ENCODE measurements around the gene HNRNPA3. TPM values are rescaled to one million over a fixed set of nuclear protein-coding genes. Genes with fewer than 3 reads are reported as not detected.
"Not testable (repeated sequence)": the region's sequence is repeated elsewhere in the genome, so short reads cannot be mapped to it uniquely, and the experiment has no call there.

HNRNPA3 gene
- total RNA-seq, 1 donor from 2014 or later = 64.4 TPM

DNA sequence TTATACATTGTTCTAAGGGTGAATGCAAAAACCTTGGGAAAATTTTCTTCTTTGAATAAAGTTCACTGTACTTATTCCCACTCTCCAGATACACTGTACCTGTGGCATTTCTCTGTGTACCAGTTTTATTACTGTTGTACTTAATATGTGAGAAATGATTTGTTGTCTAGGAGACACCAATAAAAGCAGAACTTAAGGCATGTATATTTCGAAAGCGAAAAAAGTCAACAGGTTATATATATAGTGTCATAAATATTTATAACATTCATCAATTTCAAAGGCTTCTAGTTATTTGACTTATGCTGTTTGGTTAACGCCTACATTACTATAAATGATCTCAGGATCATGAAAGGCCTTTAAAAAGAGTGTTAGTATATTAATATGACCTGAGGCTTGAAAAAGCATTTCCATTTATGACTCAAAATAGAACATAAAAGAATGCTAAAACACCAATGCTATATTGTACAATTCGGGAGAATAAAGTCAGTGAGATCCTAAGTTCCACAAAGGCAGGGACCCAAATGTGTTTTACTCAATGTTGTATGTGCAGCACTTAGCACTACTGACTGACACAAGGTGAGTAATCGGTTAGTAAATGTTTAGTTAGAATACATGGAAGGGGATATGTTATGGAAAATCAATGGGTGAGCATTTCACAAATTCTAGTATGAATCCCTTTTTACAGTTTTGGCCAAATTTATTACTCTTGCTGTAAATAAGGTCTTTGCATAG lies 32.2 kb upstream of the HNRNPA3 start:
- DNase-seq (ENCODE audit: low read depth) = no peak
- TF ChIP-seq, protein P1, sequence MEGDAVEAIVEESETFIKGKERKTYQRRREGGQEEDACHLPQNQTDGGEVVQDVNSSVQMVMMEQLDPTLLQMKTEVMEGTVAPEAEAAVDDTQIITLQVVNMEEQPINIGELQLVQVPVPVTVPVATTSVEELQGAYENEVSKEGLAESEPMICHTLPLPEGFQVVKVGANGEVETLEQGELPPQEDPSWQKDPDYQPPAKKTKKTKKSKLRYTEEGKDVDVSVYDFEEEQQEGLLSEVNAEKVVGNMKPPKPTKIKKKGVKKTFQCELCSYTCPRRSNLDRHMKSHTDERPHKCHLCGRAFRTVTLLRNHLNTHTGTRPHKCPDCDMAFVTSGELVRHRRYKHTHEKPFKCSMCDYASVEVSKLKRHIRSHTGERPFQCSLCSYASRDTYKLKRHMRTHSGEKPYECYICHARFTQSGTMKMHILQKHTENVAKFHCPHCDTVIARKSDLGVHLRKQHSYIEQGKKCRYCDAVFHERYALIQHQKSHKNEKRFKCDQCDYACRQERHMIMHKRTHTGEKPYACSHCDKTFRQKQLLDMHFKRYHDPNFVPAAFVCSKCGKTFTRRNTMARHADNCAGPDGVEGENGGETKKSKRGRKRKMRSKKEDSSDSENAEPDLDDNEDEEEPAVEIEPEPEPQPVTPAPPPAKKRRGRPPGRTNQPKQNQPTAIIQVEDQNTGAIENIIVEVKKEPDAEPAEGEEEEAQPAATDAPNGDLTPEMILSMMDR (conservative IDR thresholded peaks at IDR 0.05; ENCODE audit: low read depth, low read length) = no peak
- H3K4me3 ChIP-seq (ENCODE audit: low read depth, low read length) = no peak overlapping the region

DNA sequence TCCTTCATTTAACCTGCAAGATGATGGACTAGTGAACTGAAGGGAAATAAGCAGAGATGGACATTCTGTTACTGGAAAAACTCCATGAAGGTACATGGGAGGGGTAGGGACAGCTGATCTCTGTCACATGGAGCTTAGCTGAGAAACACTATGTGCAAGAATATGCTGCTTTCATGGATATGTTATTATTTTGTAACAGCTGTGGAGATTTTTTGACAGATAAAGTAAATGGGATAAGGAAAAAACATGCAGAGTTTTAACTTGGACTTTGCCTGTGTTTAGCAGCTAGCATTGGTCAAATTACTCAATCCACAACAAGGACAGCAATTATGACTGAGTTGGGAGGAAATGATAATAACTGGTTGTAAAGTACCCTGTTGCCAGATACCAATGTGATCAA lies 28.7 kb upstream of the HNRNPA3 start:
- H3K4me3 ChIP-seq (ENCODE audit: low read depth, low read length) = no peak overlapping the region
- DNase-seq (ENCODE audit: low read depth) = no peak
- TF ChIP-seq, protein P1 (conservative IDR thresholded peaks at IDR 0.05; ENCODE audit: low read depth, low read length) = no peak

GRCh38 chr2:177184606-177185005 lies 28.0 kb upstream of the HNRNPA3 start:
- H3K4me3 ChIP-seq (ENCODE audit: low read depth, low read length) = no peak overlapping the region
- TF ChIP-seq, protein P1 (conservative IDR thresholded peaks at IDR 0.05; ENCODE audit: low read depth, low read length) = no peak
- no peak for DNase-seq (ENCODE audit: low read depth)

DNA sequence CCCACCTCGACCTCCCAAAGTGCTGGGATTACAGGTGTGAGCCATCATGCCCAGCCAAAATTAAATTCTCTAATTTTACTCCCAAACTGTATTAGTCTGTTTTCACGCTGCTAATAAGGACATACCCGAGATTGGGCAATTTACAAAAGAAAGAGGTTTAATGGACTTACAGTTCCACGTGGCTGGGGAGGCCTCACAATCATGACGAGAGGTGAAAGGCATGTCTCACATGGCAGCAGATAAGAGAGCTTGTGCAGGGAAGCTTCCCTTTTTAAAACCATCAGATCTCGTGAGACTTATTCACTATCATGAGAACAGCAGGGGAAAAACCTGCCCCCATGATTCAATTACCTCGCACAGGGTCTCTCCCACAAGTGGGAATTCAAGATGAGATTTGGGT lies 26.6 kb upstream of the HNRNPA3 start:
- not testable (repeated sequence) for DNase-seq (ENCODE audit: low read depth); H3K4me3 ChIP-seq (ENCODE audit: low read depth, low read length)

DNA sequence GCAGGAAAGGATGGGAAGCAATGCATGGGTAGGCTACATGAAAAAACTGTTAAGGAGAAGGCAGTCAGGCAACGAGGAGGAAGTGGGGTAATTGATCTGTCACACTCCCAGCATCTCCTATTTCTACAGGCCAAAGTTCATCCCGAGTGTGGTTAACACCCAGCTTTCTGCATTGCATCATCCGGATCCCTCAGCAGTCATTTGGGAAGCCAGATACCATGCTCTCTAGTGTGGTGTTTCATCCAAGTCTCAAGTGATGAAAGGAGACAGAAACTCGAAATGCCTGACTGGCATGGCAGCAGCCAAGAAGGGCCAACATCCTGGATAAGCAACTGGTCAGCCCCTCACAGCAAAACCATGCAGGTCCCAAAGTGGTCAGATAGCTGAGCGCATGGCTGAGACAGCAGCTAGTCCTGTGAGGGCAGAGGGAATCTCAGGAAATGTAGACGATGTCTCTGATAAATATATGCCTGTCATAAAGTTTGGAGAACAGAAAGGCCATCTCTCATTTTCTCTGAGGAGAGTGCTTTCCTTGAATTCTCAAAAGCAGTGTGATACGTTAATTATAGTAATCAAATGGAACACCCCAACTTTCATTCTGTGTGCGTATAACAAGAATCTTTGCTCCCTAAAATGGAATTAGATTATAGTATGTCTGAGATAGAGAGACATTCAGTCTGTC lies 24.8 kb upstream of the HNRNPA3 start:
- TF ChIP-seq, protein P1 (conservative IDR thresholded peaks at IDR 0.05; ENCODE audit: low read depth, low read length) = no peak
- no peak for DNase-seq (ENCODE audit: low read depth)
- no peak overlapping the region for H3K4me3 ChIP-seq (ENCODE audit: low read depth, low read length)

GRCh38 chr2:177188482-177189469 lies 23.8 kb upstream of the HNRNPA3 start:
- DNase-seq (ENCODE audit: low read depth) = no peak
- TF ChIP-seq, protein P1 (conservative IDR thresholded peaks at IDR 0.05; ENCODE audit: low read depth, low read length) = no peak
- H3K4me3 ChIP-seq (ENCODE audit: low read depth, low read length) = no peak overlapping the region

DNA sequence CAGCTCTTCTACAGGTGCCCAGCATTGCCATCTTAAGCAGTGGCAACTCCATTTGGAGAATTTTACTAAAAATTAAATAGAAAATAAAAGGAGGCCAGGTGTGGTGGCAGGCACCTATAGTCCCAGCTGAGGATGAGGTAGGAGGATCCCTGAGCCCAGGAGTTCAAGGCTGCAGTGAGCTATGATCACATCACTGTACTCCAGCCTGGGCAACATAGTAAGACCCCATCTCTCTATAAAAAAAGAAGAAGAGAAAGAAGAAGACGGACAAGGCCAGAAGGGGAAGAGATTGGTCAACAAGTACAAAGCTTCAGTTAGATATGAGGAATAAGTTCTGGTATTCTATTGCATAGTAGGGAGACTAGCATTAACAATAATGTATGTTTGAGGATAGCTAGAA lies 21.7 kb upstream of the HNRNPA3 start:
- no peak for DNase-seq (ENCODE audit: low read depth)
- TF ChIP-seq, protein P1 (conservative IDR thresholded peaks at IDR 0.05; ENCODE audit: low read depth, low read length) = no peak
- no peak overlapping the region for H3K4me3 ChIP-seq (ENCODE audit: low read depth, low read length)

Measured in epithelial cell of proximal tubule (primary cell).